Bronchial epithelial cell (primary cell): Measurements from ENCODE around the gene GORASP1. TPM values are rescaled to one million over a fixed set of nuclear protein-coding genes. Genes with fewer than 3 reads are reported as not detected.
A peak's percentile ranks its signal among the peaks of the same experiment; 100 is the strongest.

Source experiments
- DNase-seq: peaks from one replicate; pipeline ENCODE4 v3.0.0-alpha.2; 2010; ENCODE audit warnings: low read depth
- FAIRE-seq: peaks from 2 replicates; lab custom pipeline; 2011; peaks lifted over from hg19 to GRCh38; lab: Jason Lieb, UNC
- H3K27me3 ChIP-seq: 2 replicates; pipeline ENCODE4 v1.5.1; 2011; ENCODE audit warnings: low read length; ENCODE audit not compliant: control insufficient read depth, insufficient read depth
- H3K36me3 ChIP-seq: 2 replicates; pipeline ENCODE4 v1.5.1; 2011; ENCODE audit warnings: low read length; ENCODE audit not compliant: control insufficient read depth, insufficient read depth
- H3K4me3 ChIP-seq: 2 replicates; pipeline ENCODE4 v1.5.1; 2011; ENCODE audit warnings: mild to moderate bottlenecking, low read depth, low read length, control low read depth
- CTCF ChIP-seq: IDR thresholded peaks from 2 replicates; pipeline ENCODE4 v1.5.1; 2011; ENCODE audit warnings: mild to moderate bottlenecking, moderate library complexity, low read length, control low read depth, inconsistent platforms; ENCODE audit not compliant: insufficient read depth, severe bottlenecking
- total RNA-seq: library from RNA; depleted of rRNA; stranded (reverse); fragments of >200 nt; gene quantifications from 2 replicates; pipeline ENCODE4 v1.2.1, GENCODE V29; 2014

GORASP1 gene
- total RNA-seq, 1 donor from 2014 or later: 17.9 TPM

- Histone ChIP-seq H3K4me3 (no peak overlapping the region), H3K36me3 (no peaks in the 10 kb centered on the region), H3K27me3 (no peaks in the 10 kb centered on the region)
- DNase-seq: peak; percentile 47
- no peak for FAIRE-seq
- peak; percentile 65 for TF ChIP-seq CTCF
Observed at GRCh38 chr3:39124876-39125840, 17.7 kb upstream of the GORASP1 start.

DNA sequence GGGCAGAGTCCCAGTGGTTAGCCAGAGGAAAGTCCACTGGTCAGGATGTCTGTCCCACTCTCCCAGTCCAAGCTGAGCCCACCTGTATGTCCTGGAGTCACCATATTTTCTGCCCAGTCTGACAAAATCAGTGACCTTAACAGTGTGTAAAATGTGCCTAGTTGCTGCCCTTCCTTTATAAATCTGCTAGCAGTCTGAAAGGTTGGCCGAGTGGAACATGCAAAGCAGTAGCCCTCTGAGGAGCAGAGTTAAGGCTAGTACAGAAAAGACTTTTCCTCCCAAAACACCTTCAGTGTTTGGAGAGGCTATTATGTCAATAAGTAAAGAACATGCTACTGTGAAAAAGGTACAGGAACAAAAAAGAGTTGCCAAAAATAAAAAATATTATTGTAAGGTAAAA is 15.4 kb upstream of the GORASP1 start:
- TF ChIP-seq CTCF: no peak
- Histone ChIP-seq H3K36me3 (no peaks in the 10 kb centered on the region), H3K27me3 (no peaks in the 10 kb centered on the region), H3K4me3 (no peak overlapping the region)
- FAIRE-seq: no peak
- DNase-seq: no peak

DNA sequence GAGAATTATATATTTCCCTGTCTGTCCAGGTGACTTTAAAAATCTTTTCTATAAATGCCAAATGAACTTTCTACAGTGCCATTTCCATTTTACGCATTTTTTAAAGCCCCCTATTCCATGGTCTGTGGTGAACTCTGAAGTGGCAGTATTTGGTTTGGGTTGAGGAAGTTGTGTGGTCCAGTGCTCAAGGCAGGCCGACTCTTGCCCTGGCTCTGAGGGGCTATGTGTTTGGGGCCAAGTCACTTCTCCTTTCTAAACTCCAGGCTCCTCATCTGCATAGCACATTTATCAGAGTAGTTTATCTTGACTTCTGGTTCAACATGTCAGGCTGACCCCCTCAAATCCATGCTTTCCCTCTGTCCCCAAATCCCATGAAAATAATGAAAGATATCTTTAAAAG is 14.2 kb upstream of the GORASP1 start:
- FAIRE-seq (no peak), DNase-seq (no peak)
- H3K36me3 ChIP-seq: no peaks in the 10 kb centered on the region
- no peaks in the 10 kb centered on the region for H3K27me3 ChIP-seq
- no peak overlapping the region for H3K4me3 ChIP-seq
- no peak for TF ChIP-seq CTCF

DNA sequence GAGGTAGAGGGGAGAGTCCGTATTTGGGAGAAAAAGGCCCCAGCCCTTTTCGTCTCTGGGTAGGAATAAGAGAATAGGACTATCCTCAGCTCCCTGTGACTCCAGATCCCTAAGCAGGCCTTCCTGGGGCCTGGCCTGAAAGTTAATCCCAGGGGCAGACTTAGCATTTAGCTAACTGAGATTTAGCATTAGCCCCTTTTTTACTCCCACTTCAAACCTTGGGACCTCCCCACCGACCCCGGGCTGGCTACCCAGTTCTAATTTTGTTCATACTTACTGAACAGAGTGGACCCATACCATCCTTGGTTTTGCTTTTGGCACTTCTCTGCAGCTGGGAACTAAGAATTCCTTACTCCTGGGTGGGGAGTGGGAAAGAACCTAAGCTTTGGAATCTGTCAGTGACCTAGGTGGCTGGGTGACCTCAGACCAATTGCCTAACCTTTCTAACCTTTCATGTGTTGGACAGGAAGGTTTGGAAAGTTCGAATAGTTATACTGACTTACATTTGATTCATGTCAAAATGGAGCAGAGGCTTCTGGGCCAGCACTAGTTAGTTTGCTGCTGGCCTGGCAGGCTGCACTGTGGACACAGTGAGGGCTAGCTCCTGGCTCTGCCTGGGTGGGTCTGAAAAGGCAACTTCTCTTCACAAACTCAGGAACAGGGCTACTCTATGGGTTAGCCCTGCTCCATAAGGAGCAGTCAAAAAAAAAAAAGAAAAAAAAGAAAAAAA is 11.7 kb upstream of the GORASP1 start:
- no peaks in the 10 kb centered on the region for H3K36me3 ChIP-seq
- no peak for TF ChIP-seq CTCF
- no peak overlapping the region for H3K4me3 ChIP-seq
- FAIRE-seq: no peak
- H3K27me3 ChIP-seq: no peaks in the 10 kb centered on the region
- DNase-seq: no peak

DNA sequence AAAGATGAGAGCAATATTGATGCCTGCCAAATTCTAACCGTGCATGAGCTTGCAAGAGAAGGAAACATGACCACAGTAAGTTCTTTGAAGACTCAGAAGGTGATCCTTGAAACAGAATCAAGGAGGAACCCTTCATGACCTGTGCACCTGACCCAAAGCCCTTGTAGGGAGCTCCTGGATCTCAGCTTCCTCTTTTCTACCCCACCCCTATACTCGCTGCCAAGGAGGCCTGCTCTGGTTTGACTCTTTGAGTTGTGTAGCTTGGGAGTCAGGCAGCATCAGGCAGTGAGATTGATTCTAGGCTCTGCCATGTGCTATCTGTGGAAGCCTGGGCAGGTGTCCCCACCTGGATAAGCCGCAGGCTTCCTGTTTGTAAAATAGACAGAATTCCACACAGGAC is 10.7 kb upstream of the GORASP1 start:
- no peak overlapping the region for H3K4me3 ChIP-seq
- H3K27me3 ChIP-seq: no peaks in the 10 kb centered on the region
- FAIRE-seq: no peak
- DNase-seq: no peak
- no peaks in the 10 kb centered on the region for H3K36me3 ChIP-seq
- no peak for TF ChIP-seq CTCF
